Peyer's patch (tissue), 4 donors: Measurements from ENCODE around the gene NXPH1. TPM values are rescaled to one million over a fixed set of nuclear protein-coding genes. Genes with fewer than 3 reads are reported as not detected.

ENCODE experiments used
- DNase-seq, 3 donors: peaks; one replicate each; pipeline ENCODE4 v3.0.0-alpha.2; 2017 to 2019
- H3K27ac ChIP-seq, 4 donors: fragments of 200-600 bp; sonication (generic); one replicate each; pipeline ENCODE4 v1.5.1; 2016 to 2019
- H3K27me3 ChIP-seq, 2 donors: fragments of 200-600 bp; sonication (generic); one replicate each; pipeline ENCODE4 v1.5.1; 2019
- H3K36me3 ChIP-seq, 3 donors: fragments of 200-600 bp; sonication (generic); one replicate each; pipeline ENCODE4 v1.5.1; 2016 to 2019
- H3K4me1 ChIP-seq, 4 donors: fragments of 200-600 bp; sonication (generic); one replicate each; pipeline ENCODE4 v1.5.1; 2016 to 2019
- H3K4me3 ChIP-seq, 4 donors: fragments of 200-600 bp; sonication (generic); 1 replicate in 3 of 4; 2 replicates in 1 of 4; pipeline ENCODE4 v1.5.1; 2016 to 2019; ENCODE audit warnings: mild to moderate bottlenecking in 1 of 4
- H3K9me3 ChIP-seq, 4 donors: fragments of 200-600 bp; sonication (generic); one replicate each; pipeline ENCODE4 v1.5.1; 2016 to 2019; ENCODE audit warnings: mild to moderate bottlenecking in 1 of 4
- POLR2A ChIP-seq, 2 donors: fragments of 450-650 bp; IDR thresholded peaks; one replicate each; pipeline ENCODE4 v1.5.1; 2017; ENCODE audit warnings: antibody characterized with exemption in 2 of 2, mild to moderate bottlenecking in 2 of 2, moderate library complexity in 2 of 2
- total RNA-seq, 4 donors: library from RNA; depleted of rRNA; stranded (reverse); fragments of >200 nt; gene quantifications; one replicate each; pipeline ENCODE4 v1.1.0, GENCODE V29; 2016
- TF ChIP-seq, protein P1 (sequence below), 6 experiments: fragments of 450-650 bp in 4 of 6; fragments of 200-600 bp in 2 of 6; sonication (generic) in 1 of 6; IDR thresholded peaks; one replicate each; pipeline ENCODE4 v1.5.1; 2017 to 2019; ENCODE audit warnings: antibody characterized with exemption in 6 of 6, mild to moderate bottlenecking in 3 of 6, moderate library complexity in 1 of 6

NXPH1 gene
- total RNA-seq, 4 donors from 2014 or later: not detected

DNA sequence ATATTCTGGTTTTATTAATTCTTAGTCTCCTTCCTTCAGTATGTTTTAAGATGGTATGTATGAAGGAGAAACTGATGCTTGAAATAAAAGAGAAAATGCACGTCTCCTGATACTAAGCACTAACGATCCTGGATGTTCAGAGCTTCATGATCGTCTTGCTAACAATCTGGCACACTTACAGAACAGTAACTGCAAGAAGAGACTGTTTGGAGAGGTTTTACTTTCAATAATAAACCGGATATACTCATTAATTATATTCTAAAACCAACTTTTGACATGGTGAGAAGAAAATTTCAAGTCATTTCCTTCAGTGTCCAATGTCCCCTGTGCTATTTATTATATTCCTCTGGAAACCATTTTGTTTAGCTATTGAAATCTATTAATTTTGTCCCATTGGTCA is 251.0 kb downstream of the NXPH1 start:
- Histone ChIP-seq H3K4me3 (no peak overlapping the region), H3K4me1 (no peaks in the 10 kb centered on the region), H3K36me3 (no peaks in the 10 kb centered on the region), H3K27ac (no peak overlapping the region), H3K27me3 (no peaks in the 10 kb centered on the region), H3K9me3 (no peaks in the 10 kb centered on the region)
- no peak for DNase-seq
- TF ChIP-seq, protein P1, sequence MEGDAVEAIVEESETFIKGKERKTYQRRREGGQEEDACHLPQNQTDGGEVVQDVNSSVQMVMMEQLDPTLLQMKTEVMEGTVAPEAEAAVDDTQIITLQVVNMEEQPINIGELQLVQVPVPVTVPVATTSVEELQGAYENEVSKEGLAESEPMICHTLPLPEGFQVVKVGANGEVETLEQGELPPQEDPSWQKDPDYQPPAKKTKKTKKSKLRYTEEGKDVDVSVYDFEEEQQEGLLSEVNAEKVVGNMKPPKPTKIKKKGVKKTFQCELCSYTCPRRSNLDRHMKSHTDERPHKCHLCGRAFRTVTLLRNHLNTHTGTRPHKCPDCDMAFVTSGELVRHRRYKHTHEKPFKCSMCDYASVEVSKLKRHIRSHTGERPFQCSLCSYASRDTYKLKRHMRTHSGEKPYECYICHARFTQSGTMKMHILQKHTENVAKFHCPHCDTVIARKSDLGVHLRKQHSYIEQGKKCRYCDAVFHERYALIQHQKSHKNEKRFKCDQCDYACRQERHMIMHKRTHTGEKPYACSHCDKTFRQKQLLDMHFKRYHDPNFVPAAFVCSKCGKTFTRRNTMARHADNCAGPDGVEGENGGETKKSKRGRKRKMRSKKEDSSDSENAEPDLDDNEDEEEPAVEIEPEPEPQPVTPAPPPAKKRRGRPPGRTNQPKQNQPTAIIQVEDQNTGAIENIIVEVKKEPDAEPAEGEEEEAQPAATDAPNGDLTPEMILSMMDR (IDR thresholded peaks at IDR 0.05): no peak
- TF ChIP-seq POLR2A (IDR thresholded peaks at IDR 0.05): no peak

GRCh38 chr7:8699875-8700624 is 266.6 kb downstream of the NXPH1 start:
- H3K4me1 ChIP-seq: no peaks in the 10 kb centered on the region
- no peaks in the 10 kb centered on the region for H3K36me3 ChIP-seq
- DNase-seq: no peak
- no peak for TF ChIP-seq POLR2A (IDR thresholded peaks at IDR 0.05)
- TF ChIP-seq, protein P1 (IDR thresholded peaks at IDR 0.05): no peak
- H3K4me3 ChIP-seq: no peak overlapping the region
- H3K27ac ChIP-seq: no peak overlapping the region
- no peaks in the 10 kb centered on the region for H3K27me3 ChIP-seq
- H3K9me3 ChIP-seq: no peaks in the 10 kb centered on the region

DNA sequence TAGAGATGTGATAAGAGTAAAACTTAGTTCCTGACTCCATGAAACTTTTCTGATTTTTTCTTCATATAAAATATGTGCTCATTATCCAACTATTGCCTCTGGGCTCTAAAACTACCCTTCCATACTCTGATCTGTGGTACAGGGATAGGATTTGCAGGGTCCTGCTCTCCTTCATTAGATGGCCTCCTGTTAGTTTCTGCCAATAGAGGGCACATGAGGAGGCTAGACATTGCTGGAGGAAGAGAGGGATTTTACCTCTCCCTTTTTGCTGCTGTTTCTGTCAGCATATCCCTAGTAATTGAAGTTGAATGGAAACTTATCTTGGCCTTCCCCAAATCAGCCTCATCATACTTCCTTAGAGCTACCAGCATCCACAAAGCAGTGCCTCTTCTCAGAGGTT is 269.4 kb downstream of the NXPH1 start:
- no peaks in the 10 kb centered on the region for H3K27me3 ChIP-seq
- TF ChIP-seq, protein P1 (IDR thresholded peaks at IDR 0.05): no peak
- no peak for TF ChIP-seq POLR2A (IDR thresholded peaks at IDR 0.05)
- H3K27ac ChIP-seq: no peak overlapping the region
- H3K4me1 ChIP-seq: no peaks in the 10 kb centered on the region
- DNase-seq: no peak
- no peaks in the 10 kb centered on the region for H3K36me3 ChIP-seq
- H3K4me3 ChIP-seq: no peak overlapping the region
- no peaks in the 10 kb centered on the region for H3K9me3 ChIP-seq

DNA sequence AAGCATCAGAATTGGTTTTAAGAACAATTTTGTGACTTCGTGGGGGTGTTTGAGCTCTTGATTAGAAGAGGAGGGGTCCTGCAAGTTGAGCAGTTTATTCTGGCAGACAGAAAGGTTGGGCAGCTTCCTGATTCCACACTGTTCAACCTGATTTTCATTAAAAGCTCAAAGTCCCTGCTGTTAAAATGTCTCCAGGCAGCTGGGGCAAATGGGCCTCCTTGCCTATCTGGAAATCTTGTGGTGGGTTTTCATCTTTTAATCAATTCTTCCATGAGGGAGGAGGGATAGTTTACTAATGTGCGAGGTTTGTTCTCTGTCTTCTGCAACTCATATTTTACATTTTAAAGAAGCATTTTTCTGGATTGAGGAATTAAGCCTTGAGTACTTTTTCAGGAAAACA is 276.7 kb downstream of the NXPH1 start:
- Histone ChIP-seq H3K36me3 (no peaks in the 10 kb centered on the region), H3K4me1 (no peaks in the 10 kb centered on the region), H3K27me3 (no peaks in the 10 kb centered on the region), H3K27ac (no peak overlapping the region), H3K9me3 (peaks cover 0 to 6% (median 0%) of the 10 kb centered on the region in 4 donors), H3K4me3 (no peak overlapping the region)
- TF ChIP-seq POLR2A (IDR thresholded peaks at IDR 0.05): no peak
- TF ChIP-seq, protein P1 (IDR thresholded peaks at IDR 0.05): no peak
- DNase-seq: no peak

DNA sequence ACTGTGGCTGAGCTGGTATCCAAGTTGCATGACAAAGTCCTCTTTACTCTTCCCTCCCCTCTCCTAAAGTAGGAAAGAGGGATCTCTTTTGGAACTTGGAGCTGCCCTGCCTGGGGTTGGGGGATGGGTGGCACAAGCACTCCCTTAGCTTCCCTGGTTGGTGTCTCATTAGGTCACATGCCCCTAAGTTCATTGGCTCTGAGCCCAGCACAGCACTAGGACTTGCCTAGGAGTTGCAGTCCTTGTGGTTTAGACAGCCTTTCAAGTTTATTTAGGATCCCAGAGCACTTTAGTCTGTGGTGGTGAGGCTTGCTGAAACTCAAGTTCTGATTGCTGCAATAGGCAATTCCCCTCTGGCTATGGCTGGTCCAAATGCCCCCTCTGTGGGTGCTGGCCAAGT is 281.4 kb downstream of the NXPH1 start:
- TF ChIP-seq, protein P1 (IDR thresholded peaks at IDR 0.05): no peak
- TF ChIP-seq POLR2A (IDR thresholded peaks at IDR 0.05): no peak
- H3K36me3 ChIP-seq: no peaks in the 10 kb centered on the region
- H3K4me3 ChIP-seq: no peak overlapping the region

More for the DNA sequence above, 281.4 kb downstream of the NXPH1 start:
- Histone ChIP-seq H3K4me1 (no peaks in the 10 kb centered on the region), H3K27me3 (no peaks in the 10 kb centered on the region), H3K27ac (no peak overlapping the region), H3K9me3 (peaks cover 0 to 6% (median 0%) of the 10 kb centered on the region in 4 donors)
- DNase-seq: no peak
